Measurements from ENCODE around the gene TMOD2. TPM values are rescaled to one million over a fixed set of nuclear protein-coding genes. Genes with fewer than 3 reads are reported as not detected.
A peak's percentile ranks its signal among the peaks of the same experiment; 100 is the strongest.

Gene TMOD2
- total RNA-seq, 1 experiment from 2014 or later, result 3.6 TPM

GRCh38 chr15:51798281-51798680 is 46.9 kb downstream of the TMOD2 start (continued):
- TF ChIP-seq ZBTB21 (CRISPR knock-in tag; IDR thresholded peaks at IDR 0.05; ENCODE audit: borderline replicate concordance), result no peak
- no peak for TF ChIP-seq ZSCAN18 (CRISPR knock-in tag; IDR thresholded peaks at IDR 0.05)
- TF ChIP-seq ZNF416 (CRISPR knock-in tag; IDR thresholded peaks at IDR 0.05), result no peak

- Mint-ChIP-seq H3K9me3 (no peaks in the 10 kb centered on the region), H3K36me3 (no peaks in the 10 kb centered on the region), H3K27me3 (ENCODE audit: low read depth) (no peaks in the 10 kb centered on the region), H3K27ac (no peak overlapping the region), H3K4me3 (no peak overlapping the region), H3K4me1 (no peaks in the 10 kb centered on the region)
- TF ChIP-seq ZNF532 (CRISPR knock-in tag; IDR thresholded peaks at IDR 0.05; ENCODE audit: borderline replicate concordance) (no peak), SMAD3 (CRISPR knock-in tag; IDR thresholded peaks at IDR 0.05; ENCODE audit: borderline replicate concordance) (no peak), TCF7 (CRISPR knock-in tag; IDR thresholded peaks at IDR 0.05; ENCODE audit: low read depth) (no peak), GABPB1 (CRISPR knock-in tag; IDR thresholded peaks at IDR 0.05) (no peak)
- ChIA-PET CTCF (interaction anchor here (0.9 to 1.0 kb wide), 2 partner anchors 12 to 23 kb away, joined by 3 to 4 read pairs; no protein-coding TSS in a partner anchor), POLR2A (no interaction called here)
- ATAC-seq (no peak), DNase-seq (ENCODE audit: low spot score) (no peak)
Measured at GRCh38 chr15:51799282-51800252, 48.2 kb downstream of the TMOD2 start.

- Mint-ChIP-seq H3K9me3 (no peaks in the 10 kb centered on the region), H3K27ac (no peak overlapping the region), H3K4me3 (no peak overlapping the region), H3K27me3 (ENCODE audit: low read depth) (no peaks in the 10 kb centered on the region), H3K36me3 (no peaks in the 10 kb centered on the region), H3K4me1 (no peaks in the 10 kb centered on the region)
- DNase-seq (ENCODE audit: low spot score) (peak; percentile 63), ATAC-seq (peak; percentile 91)
- TF ChIP-seq ZBTB21 (CRISPR knock-in tag; IDR thresholded peaks at IDR 0.05; ENCODE audit: borderline replicate concordance) (no peak), TCF7 (CRISPR knock-in tag; IDR thresholded peaks at IDR 0.05; ENCODE audit: low read depth) (no peak), CTCF (IDR thresholded peaks at IDR 0.05) (peak; percentile 39; the same call in 1 of the 2 replicates)
- CTCF ChIA-PET, result interaction anchor here (0.6 to 2.1 kb wide), 12 partner anchors 11 to 206 kb away, joined by 3 to 11 read pairs (median 4); no protein-coding TSS in a partner anchor
- POLR2A ChIA-PET, result no interaction called here
Measured at GRCh38 chr15:51801391-51801835, 50.0 kb downstream of the TMOD2 start.

GRCh38 chr15:51802593-51802992 is 51.2 kb downstream of the TMOD2 start:
- DNase-seq (ENCODE audit: low spot score), result no peak
- no peak for ATAC-seq
- H3K9me3 Mint-ChIP-seq, result no peaks in the 10 kb centered on the region
- H3K27me3 Mint-ChIP-seq (ENCODE audit: low read depth), result no peaks in the 10 kb centered on the region
- H3K27ac Mint-ChIP-seq, result no peak overlapping the region
- no peak overlapping the region for H3K4me3 Mint-ChIP-seq
- CTCF ChIA-PET, result interaction anchor here (1.3 to 2.1 kb wide), 3 partner anchors 102 to 133 kb away, joined by 4 to 11 read pairs (median 5); no protein-coding TSS in a partner anchor
- H3K36me3 Mint-ChIP-seq, result no peaks in the 10 kb centered on the region
- POLR2A ChIA-PET, result no interaction called here
- no peaks in the 10 kb centered on the region for H3K4me1 Mint-ChIP-seq
- TF ChIP-seq FOXP4 (CRISPR knock-in tag; IDR thresholded peaks at IDR 0.05), result no peak
- TF ChIP-seq ZNF396 (CRISPR knock-in tag; IDR thresholded peaks at IDR 0.05; ENCODE audit: borderline replicate concordance), result no peak
- no peak for TF ChIP-seq ZBTB21 (CRISPR knock-in tag; IDR thresholded peaks at IDR 0.05; ENCODE audit: borderline replicate concordance)
- no peak for TF ChIP-seq NFATC4 (CRISPR knock-in tag; IDR thresholded peaks at IDR 0.05)
- no peak for TF ChIP-seq ZNF671 (CRISPR knock-in tag; IDR thresholded peaks at IDR 0.05)
- TF ChIP-seq E2F4 (CRISPR knock-in tag; IDR thresholded peaks at IDR 0.05; ENCODE audit: borderline replicate concordance, low read depth), result no peak
- TF ChIP-seq CREM (CRISPR knock-in tag; IDR thresholded peaks at IDR 0.05), result no peak
